ENCODE data around the gene DCDC1. TPM values are rescaled to one million over a fixed set of nuclear protein-coding genes. Genes with fewer than 3 reads are reported as not detected.

The DCDC1 gene
- polyA plus RNA-seq, 2 of the 4 experiments (the other 2 are of a cell fraction), result 2.8 to 9.5 TPM

GRCh38 chr11:31236143-31236542 lies 133.4 kb downstream of the DCDC1 start:
- Histone ChIP-seq H3K4me3 (no peak overlapping the region), H3K4me1 (peaks cover 12% of the 10 kb centered on the region; the same call in 2 of the 3 replicates), H3K9me3 (no peaks in the 10 kb centered on the region), H3K27ac (no peak overlapping the region), H3K4me2 (no peak overlapping the region)
- FAIRE-seq (no peak), DNase-seq (ENCODE audit: low read depth in 1 of 2, low spot score in 1 of 2) (peak in 1 of 2 experiments; percentile 9), ATAC-seq (peak; percentile 53 to 57; a peak in 1 of 6 replicates)
- WGBS (ENCODE audit: missing lambda C conversion rate), result 2% methylated on average over 1 of the region's 1 CpG
- POLR2A ChIA-PET, result no interaction called here
- TF ChIP-seq CBX2 (IDR thresholded peaks at IDR 0.05; ENCODE audit: borderline replicate concordance, low read depth), result no peak
- no peak for TF ChIP-seq ELK1 (IDR thresholded peaks at IDR 0.05; ENCODE audit: low read depth, low read length)
- TF ChIP-seq TP53 (CRISPR knock-in tag; IDR thresholded peaks at IDR 0.05), result no peak
- 0 out of 3 replicates have a peak, but pooled peaks have one; percentile 33 for TF ChIP-seq SMC3 (IDR thresholded peaks at IDR 0.05)
- TF ChIP-seq REST (IDR thresholded peaks at IDR 0.05), result no peak
- TF ChIP-seq MYC (IDR thresholded peaks at IDR 0.05; ENCODE audit: borderline replicate concordance, low read length), result no peak
- peak; percentile 69 for TF ChIP-seq RAD21 (conservative IDR thresholded peaks at IDR 0.05 in 1 of 2, IDR thresholded peaks at IDR 0.05 in 1 of 2)
- peak; percentile 59 for TF ChIP-seq CTCF (IDR thresholded peaks at IDR 0.05)
- TF ChIP-seq BCL3 (IDR thresholded peaks at IDR 0.05), result no peak
- no peak for TF ChIP-seq MAZ (IDR thresholded peaks at IDR 0.05; ENCODE audit: borderline replicate concordance, low read depth, low read length)
- CTCF ChIA-PET, result interaction anchor here (0.7 to 4.7 kb wide), 8 partner anchors 20 to 939 kb away, joined by 3 to 27 read pairs (median 4); no protein-coding TSS in a partner anchor

- Histone ChIP-seq H3K4me2 (no peak overlapping the region), H3K27ac (no peak overlapping the region), H3K9me3 (no peaks in the 10 kb centered on the region), H3K4me1 (peaks cover 8% of the 10 kb centered on the region; the same call in 2 of the 3 replicates), H3K4me3 (no peak overlapping the region)
- ATAC-seq (peak; percentile 78 to 88), FAIRE-seq (no peak), DNase-seq (ENCODE audit: low read depth in 1 of 2, low spot score in 1 of 2) (peak in 1 of 2 experiments; percentile 52)
- ChIA-PET CTCF (interaction anchor here (0.8 to 1.9 kb wide), 12 partner anchors 13 to 943 kb away, joined by 3 to 12 read pairs (median 4); no protein-coding TSS in a partner anchor), POLR2A (no interaction called here)
- no peak for TF ChIP-seq ZC3H11A (IDR thresholded peaks at IDR 0.05)
- peak; percentile 57 for TF ChIP-seq SMC3 (IDR thresholded peaks at IDR 0.05)
- TF ChIP-seq POLR2AphosphoS2 (conservative IDR thresholded peaks at IDR 0.05; ENCODE audit: low read length), result no peak
- no peak for TF ChIP-seq RFX5 (IDR thresholded peaks at IDR 0.05)
- no peak for TF ChIP-seq CEBPB (IDR thresholded peaks at IDR 0.05)
- TF ChIP-seq JUNB (IDR thresholded peaks at IDR 0.05), result no peak
- no peak for TF ChIP-seq NFE2L2 (conservative IDR thresholded peaks at IDR 0.05; ENCODE audit: low read length)
- TF ChIP-seq RAD21 (conservative IDR thresholded peaks at IDR 0.05 in 1 of 2, IDR thresholded peaks at IDR 0.05 in 1 of 2), result peak; percentile 35 to 37; a peak in 3 of 5 replicates
- TF ChIP-seq CTCF (IDR thresholded peaks at IDR 0.05), result peak; percentile 49
- TF ChIP-seq EHMT2 (IDR thresholded peaks at IDR 0.05; ENCODE audit: low read depth), result no peak
- TF ChIP-seq HMGXB4 (CRISPR knock-in tag; IDR thresholded peaks at IDR 0.05; ENCODE audit: borderline replicate concordance), result no peak
- TF ChIP-seq ZFP36 (IDR thresholded peaks at IDR 0.05; ENCODE audit: borderline replicate concordance, partially characterized antibody), result no peak
- no peak for TF ChIP-seq USF2 (IDR thresholded peaks at IDR 0.05)
- TF ChIP-seq BCL3 (IDR thresholded peaks at IDR 0.05), result no peak
These were observed 136.1 kb downstream of the DCDC1 start for GRCh38 chr11:31233425-31233824.

Data from A549 (cell line).